ENCODE data around the gene NCF2. TPM values are rescaled to one million over a fixed set of nuclear protein-coding genes. Genes with fewer than 3 reads are reported as not detected.
"Not testable (repeated sequence)": the region's sequence is repeated elsewhere in the genome, so short reads cannot be mapped to it uniquely, and the experiment has no call there.

The NCF2 gene
- total RNA-seq, 3 donors from 2014 or later (not counting 1 experiment from before 2014, with no cell fraction given) = 10.4 to 21.7 (median 14.8) TPM

GRCh38 chr1:183619781-183620180, 29.5 kb upstream of the NCF2 start:
- H3K36me3 Mint-ChIP-seq = peaks cover 5% of the 10 kb centered on the region
- DNase-seq = no peak

DNA sequence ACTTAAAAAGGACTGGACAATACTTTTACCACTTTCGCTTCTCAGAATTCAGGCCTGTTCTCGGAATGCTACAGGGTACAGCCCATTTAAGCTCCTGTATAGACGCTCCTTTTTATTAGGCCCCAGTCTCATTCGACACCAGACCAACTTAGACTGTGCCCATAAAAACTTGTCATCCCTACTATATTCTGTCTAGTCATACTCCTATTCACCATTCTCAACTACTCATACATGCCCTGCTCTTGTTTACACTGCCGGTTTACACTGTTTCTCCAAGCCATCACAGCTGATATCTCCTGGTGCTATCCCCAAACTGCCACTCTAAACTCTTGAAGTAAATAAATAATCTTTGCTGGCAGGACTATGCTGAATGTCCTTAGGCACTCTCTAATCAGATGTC, 27.9 kb upstream of the NCF2 start:
- H3K27ac ChIP-seq (ENCODE audit: low read length); H3K4me3 ChIP-seq (ENCODE audit: low read length); H3K36me3 Mint-ChIP-seq; H3K9me3 ChIP-seq (ENCODE audit: control insufficient read depth, insufficient read depth, low read length); H3K36me3 ChIP-seq (ENCODE audit: control insufficient read depth, insufficient read depth, low read length); H3K9me3 Mint-ChIP-seq; DNase-seq; H3K27me3 Mint-ChIP-seq (ENCODE audit: low read depth in 2 of 2); H3K4me1 Mint-ChIP-seq; H3K4me1 ChIP-seq (ENCODE audit: control insufficient read depth, insufficient read depth, low read length); intact Hi-C loops (cut with micrococcal nuclease); H3K27ac Mint-ChIP-seq; H3K27me3 ChIP-seq (ENCODE audit: control insufficient read depth, insufficient read depth, low read length); ATAC-seq; H3K4me3 Mint-ChIP-seq: not testable (repeated sequence)
- WGBS (ENCODE audit: insufficient coverage) = 93% methylated on average over 4 of the region's 5 CpGs

More at GRCh38 chr1:183619781-183620180, 29.5 kb upstream of the NCF2 start:
- ATAC-seq = no peak
- H3K27ac Mint-ChIP-seq = peak overlapping the region in 1 of 2 donors; percentile 56
- no CpG with 5 or more reads among the region's 1 CpG for WGBS (ENCODE audit: insufficient coverage)
- H3K27me3 Mint-ChIP-seq (ENCODE audit: low read depth in 2 of 2) = peaks cover 0 to 2% of the 10 kb centered on the region in 2 donors
- Histone ChIP-seq H3K27ac (ENCODE audit: low read length) (no peak overlapping the region), H3K4me1 (ENCODE audit: control insufficient read depth, insufficient read depth, low read length) (no peaks in the 10 kb centered on the region), H3K36me3 (ENCODE audit: control insufficient read depth, insufficient read depth, low read length) (peaks cover 13% of the 10 kb centered on the region), H3K9me3 (ENCODE audit: control insufficient read depth, insufficient read depth, low read length) (no peaks in the 10 kb centered on the region), H3K4me3 (ENCODE audit: low read length) (no peak overlapping the region), H3K27me3 (ENCODE audit: control insufficient read depth, insufficient read depth, low read length) (no peaks in the 10 kb centered on the region)
- peaks cover 10 to 13% of the 10 kb centered on the region in 2 donors for H3K4me1 Mint-ChIP-seq
- H3K4me3 Mint-ChIP-seq = no peak overlapping the region
- intact Hi-C loops (cut with micrococcal nuclease) = no loop called here
- TF ChIP-seq CTCF (IDR thresholded peaks at IDR 0.05) = no peak
- no peaks in the 10 kb centered on the region for H3K9me3 Mint-ChIP-seq

GRCh38 chr1:183612975-183613374, 22.7 kb upstream of the NCF2 start:
- DNase-seq; H3K27me3 Mint-ChIP-seq (ENCODE audit: low read depth in 2 of 2); intact Hi-C loops (cut with micrococcal nuclease); H3K4me1 ChIP-seq (ENCODE audit: control insufficient read depth, insufficient read depth, low read length); ATAC-seq; H3K9me3 Mint-ChIP-seq; H3K36me3 ChIP-seq (ENCODE audit: control insufficient read depth, insufficient read depth, low read length); H3K4me3 Mint-ChIP-seq; H3K36me3 Mint-ChIP-seq; H3K27ac ChIP-seq (ENCODE audit: low read length); H3K27me3 ChIP-seq (ENCODE audit: control insufficient read depth, insufficient read depth, low read length); H3K9me3 ChIP-seq (ENCODE audit: control insufficient read depth, insufficient read depth, low read length); H3K4me1 Mint-ChIP-seq; H3K4me3 ChIP-seq (ENCODE audit: low read length); H3K27ac Mint-ChIP-seq: not testable (repeated sequence)
- no CpG with 5 or more reads among the region's 3 CpGs for WGBS (ENCODE audit: insufficient coverage)

DNA sequence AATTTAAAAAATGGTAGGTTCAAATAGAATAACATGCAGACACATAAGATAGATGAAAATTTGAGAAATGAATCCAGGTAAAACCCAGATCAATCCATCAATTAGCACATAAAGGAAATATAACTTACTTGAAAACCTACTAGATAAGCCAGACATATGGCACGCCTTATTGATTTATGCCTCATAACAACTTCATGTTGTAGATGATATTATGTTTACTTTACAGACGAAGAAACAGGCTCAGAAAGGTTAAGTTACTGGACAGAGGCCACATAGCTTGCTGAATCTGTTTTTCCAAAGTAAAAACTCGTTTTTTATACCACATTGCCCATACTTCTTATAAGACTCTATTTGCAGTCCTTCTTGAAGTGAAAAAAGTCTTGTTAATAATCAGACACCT, 22.1 kb upstream of the NCF2 start:
- H3K4me1 Mint-ChIP-seq = no peaks in the 10 kb centered on the region
- H3K27ac ChIP-seq (ENCODE audit: low read length) = no peak overlapping the region
- no peaks in the 10 kb centered on the region for H3K27me3 ChIP-seq (ENCODE audit: control insufficient read depth, insufficient read depth, low read length)
- WGBS (ENCODE audit: insufficient coverage) = 67% methylated on average over 1 of the region's 3 CpGs
- H3K4me1 ChIP-seq (ENCODE audit: control insufficient read depth, insufficient read depth, low read length) = no peaks in the 10 kb centered on the region
- ATAC-seq = no peak
- no peak for DNase-seq
- H3K4me3 Mint-ChIP-seq = no peak overlapping the region
- no peak overlapping the region for H3K4me3 ChIP-seq (ENCODE audit: low read length)
- H3K36me3 ChIP-seq (ENCODE audit: control insufficient read depth, insufficient read depth, low read length) = no peaks in the 10 kb centered on the region
- H3K27ac Mint-ChIP-seq = no peak overlapping the region
- H3K9me3 ChIP-seq (ENCODE audit: control insufficient read depth, insufficient read depth, low read length) = no peaks in the 10 kb centered on the region
- H3K27me3 Mint-ChIP-seq (ENCODE audit: low read depth in 2 of 2) = peaks cover 0 to 8% of the 10 kb centered on the region in 2 donors
- no peaks in the 10 kb centered on the region for H3K36me3 Mint-ChIP-seq
- no peaks in the 10 kb centered on the region for H3K9me3 Mint-ChIP-seq
- TF ChIP-seq CTCF (IDR thresholded peaks at IDR 0.05) = no peak
- intact Hi-C loops (cut with micrococcal nuclease) = no loop called here
